DLD1 (cell line): ENCODE measurements around the gene LRRK2.
"Not testable (repeated sequence)": the region's sequence is repeated elsewhere in the genome, so short reads cannot be mapped to it uniquely, and the experiment has no call there.

ENCODE experiments used
- in situ Hi-C: cut with HindIII; loops from 2 replicates; pipeline ENCODE4 v1.10.0; 2017; ENCODE audit warnings: low sequenced_read_pairs

LRRK2 gene

GRCh38 chr12:40244526-40245156 lies 19.8 kb downstream of the LRRK2 start:
- in situ Hi-C loops: not testable (repeated sequence)

- in situ Hi-C loops: no loop called here
Observed at GRCh38 chr12:40248034-40248433, 23.2 kb downstream of the LRRK2 start.

GRCh38 chr12:40248585-40249297 lies 23.9 kb downstream of the LRRK2 start:
- in situ Hi-C loops: no loop called here

- in situ Hi-C loops: not testable (repeated sequence)
Observed at GRCh38 chr12:40250652-40251051, 25.9 kb downstream of the LRRK2 start.

- in situ Hi-C loops: no loop called here
Observed at GRCh38 chr12:40253936-40254335, 29.1 kb downstream of the LRRK2 start.

GRCh38 chr12:40254455-40255085 lies 29.8 kb downstream of the LRRK2 start:
- in situ Hi-C loops: no loop called here

GRCh38 chr12:40258371-40258770 lies 33.6 kb downstream of the LRRK2 start:
- in situ Hi-C loops: no loop called here

- in situ Hi-C loops: no loop called here
Observed at GRCh38 chr12:40261937-40262336, 37.1 kb downstream of the LRRK2 start.

GRCh38 chr12:40262657-40263056 lies 37.9 kb downstream of the LRRK2 start:
- in situ Hi-C loops: no loop called here

GRCh38 chr12:40263616-40264409 lies 39.0 kb downstream of the LRRK2 start:
- in situ Hi-C loops: no loop called here

- in situ Hi-C loops: no loop called here
Observed at GRCh38 chr12:40271981-40272664, 47.3 kb downstream of the LRRK2 start.

GRCh38 chr12:40281791-40282364 lies 57.1 kb downstream of the LRRK2 start:
- in situ Hi-C loops: no loop called here

GRCh38 chr12:40286583-40286982 lies 61.8 kb downstream of the LRRK2 start:
- in situ Hi-C loops: no loop called here

- in situ Hi-C loops: no loop called here
Observed at GRCh38 chr12:40287369-40287975, 62.7 kb downstream of the LRRK2 start.

GRCh38 chr12:40292788-40293429 lies 68.1 kb downstream of the LRRK2 start:
- in situ Hi-C loops: no loop called here

- in situ Hi-C loops: no loop called here
Observed at GRCh38 chr12:40298341-40298740, 73.5 kb downstream of the LRRK2 start.

- in situ Hi-C loops: no loop called here
Observed at GRCh38 chr12:40300490-40300889, 75.7 kb downstream of the LRRK2 start.

GRCh38 chr12:40309001-40309400 lies 84.2 kb downstream of the LRRK2 start:
- in situ Hi-C loops: no loop called here

GRCh38 chr12:40310211-40310610 lies 85.4 kb downstream of the LRRK2 start:
- in situ Hi-C loops: no loop called here

GRCh38 chr12:40312196-40312595 lies 87.4 kb downstream of the LRRK2 start:
- in situ Hi-C loops: no loop called here
